COLO668 (cell line): ENCODE measurements around the gene SHFL.

ENCODE experiments used
- DNase-seq: peaks from one replicate; lab custom pipeline; 2025; ENCODE audit not compliant: unreplicated experiment; lab: John Stamatoyannopoulos, UW

Gene SHFL

DNA sequence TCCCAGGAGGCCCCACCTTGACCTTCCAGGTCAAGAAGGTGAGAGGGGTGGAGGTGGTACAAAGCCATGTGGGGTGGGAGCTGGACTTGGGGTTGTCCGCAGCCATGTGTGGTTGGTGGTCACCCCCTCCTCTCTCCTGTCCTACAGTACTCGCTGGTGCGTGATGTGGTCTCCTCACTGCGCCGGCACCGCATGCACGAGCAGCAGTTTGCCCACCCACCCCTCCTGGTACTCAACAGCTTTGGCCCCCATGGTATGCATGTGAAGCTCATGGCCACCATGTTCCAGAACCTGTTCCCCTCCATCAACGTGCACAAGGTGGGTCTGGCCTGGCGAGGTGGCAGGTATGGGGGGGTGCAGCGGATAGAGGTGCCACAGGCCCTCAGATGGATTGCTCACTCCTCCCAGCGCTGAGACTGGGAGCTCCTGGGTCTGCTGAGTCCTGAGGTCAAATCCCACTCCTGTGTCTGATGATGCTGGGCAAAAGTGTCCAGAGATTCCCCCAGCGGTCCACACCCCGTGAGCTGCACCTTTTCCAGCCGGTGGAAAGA is 21.8 kb downstream of the SHFL start:
- DNase-seq, result no peak

DNA sequence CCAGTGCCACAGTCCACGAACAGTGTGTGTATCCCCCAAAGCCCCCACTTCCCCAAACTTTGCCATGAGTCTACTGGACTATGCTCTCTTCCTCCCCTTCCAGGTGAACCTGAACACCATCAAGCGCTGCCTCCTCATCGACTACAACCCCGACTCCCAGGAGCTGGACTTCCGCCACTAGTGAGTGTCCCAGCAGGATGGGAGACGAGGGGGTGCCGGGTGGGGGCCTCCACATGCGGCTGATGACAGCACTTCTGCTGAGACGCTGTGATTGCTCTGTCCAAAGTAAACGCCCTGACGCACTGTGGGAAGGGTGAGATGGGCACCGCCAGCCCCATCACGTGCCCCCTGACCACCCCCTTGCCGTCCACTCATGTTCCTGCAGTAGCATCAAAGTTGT is 23.4 kb downstream of the SHFL start:
- no peak for DNase-seq

DNA sequence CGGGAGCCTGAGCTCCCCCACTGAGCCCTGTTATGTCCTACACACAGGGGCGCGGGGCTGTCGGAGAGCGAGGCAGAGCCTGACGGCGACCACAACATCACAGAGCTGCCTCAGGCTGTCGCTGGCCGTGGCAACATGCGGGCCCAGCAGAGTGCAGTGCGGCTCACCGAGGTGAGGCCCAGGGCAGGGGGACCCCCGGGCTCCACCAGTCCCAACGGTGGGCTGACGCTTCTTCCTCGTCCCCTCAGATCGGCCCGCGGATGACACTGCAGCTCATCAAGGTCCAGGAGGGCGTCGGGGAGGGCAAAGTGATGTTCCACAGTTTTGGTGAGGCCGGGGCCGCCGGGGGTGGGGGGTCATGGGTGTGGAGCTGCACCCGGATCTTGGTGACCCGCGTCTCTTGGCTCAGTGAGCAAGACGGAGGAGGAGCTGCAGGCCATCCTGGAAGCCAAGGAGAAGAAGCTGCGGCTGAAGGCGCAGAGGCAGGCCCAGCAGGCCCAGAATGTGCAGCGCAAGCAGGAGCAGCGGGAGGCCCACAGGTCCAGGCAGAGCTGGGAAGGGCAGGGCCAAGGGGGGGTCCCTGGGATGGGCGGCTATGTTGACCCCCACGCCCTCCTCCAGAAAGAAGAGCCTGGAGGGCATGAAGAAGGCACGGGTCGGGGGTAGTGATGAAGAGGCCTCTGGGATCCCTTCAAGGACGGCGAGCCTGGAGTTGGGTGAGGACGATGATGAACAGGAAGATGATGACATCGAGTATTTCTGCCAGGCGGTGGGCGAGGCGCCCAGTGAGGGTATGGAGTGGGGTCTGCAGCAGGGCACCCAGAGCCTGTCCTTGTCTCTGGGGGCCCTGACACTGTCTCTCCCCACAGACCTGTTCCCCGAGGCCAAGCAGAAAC is 24.2 kb downstream of the SHFL start:
- no peak for DNase-seq

DNA sequence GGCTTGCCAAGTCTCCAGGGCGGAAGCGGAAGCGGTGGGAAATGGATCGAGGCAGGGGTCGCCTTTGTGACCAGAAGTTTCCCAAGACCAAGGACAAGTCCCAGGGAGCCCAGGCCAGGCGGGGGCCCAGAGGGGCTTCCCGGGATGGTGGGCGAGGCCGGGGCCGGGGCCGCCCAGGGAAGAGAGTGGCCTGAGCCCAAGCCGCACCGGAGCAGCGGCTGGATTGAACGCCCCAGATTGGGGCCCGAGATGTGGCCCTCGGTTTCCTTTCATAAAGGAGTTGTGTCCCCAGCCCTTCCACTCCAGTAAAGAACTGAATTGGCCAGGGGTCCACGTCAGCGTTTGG is 24.8 kb downstream of the SHFL start:
- no peak for DNase-seq

DNA sequence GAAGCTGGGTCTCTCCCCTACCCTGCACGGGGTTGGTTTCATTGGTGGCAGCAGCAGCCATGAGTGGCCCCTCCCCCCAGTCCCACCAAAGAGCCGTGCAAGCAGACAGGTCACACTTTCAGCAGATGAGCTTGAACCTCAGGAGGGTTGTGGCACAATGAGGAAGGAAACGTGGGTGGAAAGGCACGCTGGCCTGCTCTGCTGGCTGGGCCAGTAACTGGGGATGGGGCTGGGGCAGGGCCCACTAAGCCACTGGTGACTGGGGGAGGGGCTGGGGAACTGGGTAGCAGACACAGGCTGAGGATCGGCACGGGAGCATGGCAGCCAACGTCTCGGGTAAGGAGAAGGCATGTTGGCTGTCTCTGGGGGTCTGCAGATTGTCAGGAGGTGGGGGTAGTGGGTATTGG is 25.3 kb downstream of the SHFL start, which contains the start of gene P2RY11:
TSS of gene P2RY11 (plus strand) at position 289 of the 407 bp plus-strand sequence. CDS start at position 318, 29 bp downstream.
- no peak for DNase-seq

DNA sequence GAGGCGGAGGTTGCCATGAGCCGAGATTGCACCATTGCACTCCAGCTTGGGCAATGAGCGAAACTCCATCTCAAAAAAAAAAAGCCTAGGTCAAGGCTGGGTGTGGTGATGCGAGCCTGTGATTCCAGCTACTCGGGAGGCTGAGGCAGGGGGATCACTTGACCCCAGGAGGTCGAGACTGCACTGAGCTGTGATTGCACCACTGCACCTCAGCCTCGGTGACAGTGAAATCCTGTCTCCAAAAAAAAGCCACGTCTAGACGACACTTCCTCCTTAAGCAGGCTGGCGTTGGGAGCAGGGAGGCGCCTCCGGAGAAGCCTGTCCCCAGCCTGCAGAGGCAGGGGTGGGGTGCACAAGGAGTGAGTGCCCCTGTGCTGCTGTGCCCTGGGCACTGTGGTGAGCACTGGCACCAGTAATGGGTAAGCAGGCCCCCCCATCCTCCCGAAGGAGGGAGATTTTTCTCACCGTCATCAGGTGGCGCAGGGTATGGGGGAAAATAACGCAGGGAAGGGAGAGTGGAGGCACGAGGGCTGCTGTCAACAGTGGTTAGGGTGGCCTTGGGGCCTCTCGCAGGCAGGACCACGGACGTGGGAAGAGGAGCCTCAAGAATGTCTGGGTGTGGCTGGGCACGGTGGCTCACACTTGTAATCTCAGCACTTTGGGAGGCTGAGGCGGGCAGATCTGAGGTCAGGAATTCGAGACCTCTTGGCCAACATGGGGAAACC is 26.1 kb downstream of the SHFL start:
- DNase-seq, result no peak

DNA sequence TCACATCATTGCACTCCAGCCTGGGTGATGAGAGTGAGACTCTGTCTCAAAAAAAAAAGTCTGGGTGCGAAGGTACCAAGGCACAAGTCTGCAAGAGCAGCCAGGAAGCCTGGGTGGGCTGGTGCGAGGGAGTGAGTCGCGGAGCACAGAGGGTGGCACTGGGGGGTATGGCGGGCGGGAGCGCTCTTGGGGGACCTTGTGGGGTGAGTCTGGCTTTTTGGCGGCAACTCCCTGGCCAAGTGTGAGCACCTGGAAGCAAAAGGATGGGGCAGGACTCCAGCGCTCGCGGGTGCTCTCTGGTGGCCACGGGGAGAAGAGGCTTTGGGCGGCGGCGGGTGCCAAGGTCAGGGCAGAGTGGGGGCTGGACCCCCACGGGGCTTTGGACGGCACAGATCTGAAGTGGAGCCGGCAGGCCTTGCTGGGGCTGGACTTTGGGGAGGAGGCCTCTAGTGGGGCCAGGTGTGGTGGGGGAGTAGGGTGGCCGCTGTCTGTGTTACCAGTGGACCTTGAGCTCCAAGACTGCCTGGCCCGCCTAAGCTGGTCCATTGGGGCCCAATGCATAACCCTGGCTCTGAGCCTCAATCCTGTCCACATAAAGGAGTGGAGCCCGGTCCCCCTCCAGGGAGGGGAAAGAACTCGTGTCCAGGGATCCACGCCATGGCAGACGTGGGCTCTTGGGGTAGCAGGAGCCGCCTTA is 26.9 kb downstream of the SHFL start:
- DNase-seq, result peak; percentile 52

DNA sequence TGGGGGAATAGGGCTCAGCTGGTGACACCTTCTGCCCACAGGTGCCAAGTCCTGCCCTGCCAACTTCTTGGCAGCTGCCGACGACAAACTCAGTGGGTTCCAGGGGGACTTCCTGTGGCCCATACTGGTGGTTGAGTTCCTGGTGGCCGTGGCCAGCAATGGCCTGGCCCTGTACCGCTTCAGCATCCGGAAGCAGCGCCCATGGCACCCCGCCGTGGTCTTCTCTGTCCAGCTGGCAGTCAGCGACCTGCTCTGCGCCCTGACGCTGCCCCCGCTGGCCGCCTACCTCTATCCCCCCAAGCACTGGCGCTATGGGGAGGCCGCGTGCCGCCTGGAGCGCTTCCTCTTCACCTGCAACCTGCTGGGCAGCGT is 27.5 kb downstream of the SHFL start:
- DNase-seq, result peak; percentile 35

DNA sequence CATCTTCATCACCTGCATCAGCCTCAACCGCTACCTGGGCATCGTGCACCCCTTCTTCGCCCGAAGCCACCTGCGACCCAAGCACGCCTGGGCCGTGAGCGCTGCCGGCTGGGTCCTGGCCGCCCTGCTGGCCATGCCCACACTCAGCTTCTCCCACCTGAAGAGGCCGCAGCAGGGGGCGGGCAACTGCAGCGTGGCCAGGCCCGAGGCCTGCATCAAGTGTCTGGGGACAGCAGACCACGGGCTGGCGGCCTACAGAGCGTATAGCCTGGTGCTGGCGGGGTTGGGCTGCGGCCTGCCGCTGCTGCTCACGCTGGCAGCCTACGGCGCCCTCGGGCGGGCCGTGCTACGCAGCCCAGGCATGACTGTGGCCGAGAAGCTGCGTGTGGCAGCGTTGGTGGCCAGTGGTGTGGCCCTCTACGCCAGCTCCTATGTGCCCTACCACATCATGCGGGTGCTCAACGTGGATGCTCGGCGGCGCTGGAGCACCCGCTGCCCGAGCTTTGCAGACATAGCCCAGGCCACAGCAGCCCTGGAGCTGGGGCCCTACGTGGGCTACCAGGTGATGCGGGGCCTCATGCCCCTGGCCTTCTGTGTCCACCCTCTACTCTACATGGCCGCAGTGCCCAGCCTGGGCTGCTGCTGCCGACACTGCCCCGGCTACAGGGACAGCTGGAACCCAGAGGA is 28.0 kb downstream of the SHFL start:
- no peak for DNase-seq

DNA sequence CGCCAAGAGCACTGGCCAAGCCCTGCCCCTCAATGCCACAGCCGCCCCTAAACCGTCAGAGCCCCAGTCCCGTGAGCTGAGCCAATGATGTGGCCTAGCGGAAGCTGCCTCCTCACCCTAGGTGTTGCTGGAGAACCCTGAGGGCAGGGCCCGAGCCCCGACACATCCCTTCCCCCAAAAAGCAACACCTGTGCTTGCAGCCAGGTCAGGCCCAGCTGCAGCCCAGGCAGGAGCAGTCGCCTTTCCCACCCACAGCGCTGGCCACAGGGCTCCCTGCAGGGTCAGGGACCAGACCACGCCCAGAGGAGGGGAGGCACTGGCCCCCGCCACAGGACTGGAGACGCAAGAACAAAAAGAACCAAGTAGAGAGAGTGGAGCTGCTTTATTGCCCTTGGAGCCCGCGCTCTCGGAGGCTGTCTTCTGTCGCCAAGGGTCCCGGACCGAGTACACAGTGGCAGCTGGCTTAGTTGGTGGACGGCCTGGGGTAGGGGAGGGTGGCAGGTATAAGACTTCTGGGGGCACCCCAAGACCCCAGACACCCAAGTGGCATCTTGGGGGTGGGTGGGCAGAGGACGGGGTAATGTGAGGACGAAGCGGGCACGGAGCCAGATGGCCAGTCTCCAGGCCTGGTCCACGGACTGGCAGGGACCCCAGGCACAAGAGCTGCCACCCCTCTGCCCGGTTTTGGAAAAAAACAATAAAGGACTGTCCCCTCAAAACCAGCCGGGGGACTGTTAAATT is 28.7 kb downstream of the SHFL start:
- DNase-seq, result no peak

DNA sequence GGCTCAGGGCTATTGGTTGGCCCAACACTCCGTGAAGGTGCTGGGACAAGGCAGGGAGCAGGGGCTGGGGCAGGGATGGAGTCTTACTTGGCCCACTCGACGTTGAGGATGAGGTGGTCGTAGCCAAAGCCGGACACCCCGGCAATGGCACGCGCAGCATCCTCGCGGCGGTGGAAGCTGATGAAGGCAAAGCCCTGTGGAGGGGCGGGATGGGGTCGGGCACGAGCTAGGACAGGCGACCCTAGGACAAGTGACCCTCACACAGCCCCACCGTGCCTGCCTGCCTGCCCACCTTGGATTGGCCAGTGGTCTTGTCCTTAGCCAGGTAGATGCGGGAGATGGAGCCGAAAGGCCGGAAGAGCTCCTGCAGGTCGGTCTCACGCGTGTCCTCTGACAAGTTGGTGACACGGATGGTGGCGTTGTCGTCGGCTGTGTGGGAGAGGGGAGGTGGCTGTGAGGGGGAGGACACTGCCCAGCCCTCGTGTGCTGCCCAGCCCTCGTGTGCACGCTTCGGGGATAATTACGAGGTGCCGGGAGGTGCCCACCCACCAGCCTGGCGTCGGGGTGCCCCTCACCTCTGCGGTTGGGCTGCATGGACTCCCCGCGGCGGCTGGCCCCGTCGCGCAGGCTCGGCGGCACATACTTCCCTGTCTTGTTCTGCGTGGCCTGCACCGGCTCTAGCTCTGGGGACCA is 29.4 kb downstream of the SHFL start:
- no peak for DNase-seq

DNA sequence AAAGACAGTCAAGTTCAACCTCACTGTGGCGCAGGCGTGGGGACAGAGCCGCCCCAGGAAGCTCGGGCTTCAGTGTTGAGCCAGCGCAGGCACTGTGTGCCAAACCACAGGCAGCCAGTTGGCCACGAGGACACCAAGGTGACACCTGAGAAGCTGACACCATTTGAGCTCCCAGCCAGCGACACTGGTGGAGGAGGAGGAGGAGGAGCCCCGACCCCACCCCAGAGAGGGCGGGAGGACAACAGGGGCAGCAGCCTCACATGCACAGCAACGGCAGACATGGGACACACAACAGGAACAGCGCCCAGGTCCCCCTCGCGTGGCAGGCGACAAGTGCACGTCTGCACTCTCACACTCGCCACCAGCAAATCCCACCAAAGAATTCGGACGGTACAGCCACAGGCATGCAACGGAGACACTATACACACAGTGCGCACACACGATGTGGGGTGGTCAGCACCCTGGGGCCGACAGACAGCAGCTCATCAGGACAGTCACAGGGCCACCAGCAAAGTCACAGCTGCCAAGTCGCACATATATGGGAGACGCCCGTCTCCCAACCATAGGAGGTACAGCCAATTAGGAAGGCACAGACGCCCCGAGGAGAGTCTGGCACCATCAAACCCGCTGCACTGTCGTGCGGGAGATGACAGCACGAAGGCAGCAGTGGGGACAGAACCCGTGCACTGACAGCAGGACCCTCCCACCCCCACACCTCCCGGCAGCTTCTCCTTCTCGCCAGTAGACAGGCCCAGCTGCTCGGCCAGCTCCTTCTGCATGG is 30.2 kb downstream of the SHFL start:
- no peak for DNase-seq

DNA sequence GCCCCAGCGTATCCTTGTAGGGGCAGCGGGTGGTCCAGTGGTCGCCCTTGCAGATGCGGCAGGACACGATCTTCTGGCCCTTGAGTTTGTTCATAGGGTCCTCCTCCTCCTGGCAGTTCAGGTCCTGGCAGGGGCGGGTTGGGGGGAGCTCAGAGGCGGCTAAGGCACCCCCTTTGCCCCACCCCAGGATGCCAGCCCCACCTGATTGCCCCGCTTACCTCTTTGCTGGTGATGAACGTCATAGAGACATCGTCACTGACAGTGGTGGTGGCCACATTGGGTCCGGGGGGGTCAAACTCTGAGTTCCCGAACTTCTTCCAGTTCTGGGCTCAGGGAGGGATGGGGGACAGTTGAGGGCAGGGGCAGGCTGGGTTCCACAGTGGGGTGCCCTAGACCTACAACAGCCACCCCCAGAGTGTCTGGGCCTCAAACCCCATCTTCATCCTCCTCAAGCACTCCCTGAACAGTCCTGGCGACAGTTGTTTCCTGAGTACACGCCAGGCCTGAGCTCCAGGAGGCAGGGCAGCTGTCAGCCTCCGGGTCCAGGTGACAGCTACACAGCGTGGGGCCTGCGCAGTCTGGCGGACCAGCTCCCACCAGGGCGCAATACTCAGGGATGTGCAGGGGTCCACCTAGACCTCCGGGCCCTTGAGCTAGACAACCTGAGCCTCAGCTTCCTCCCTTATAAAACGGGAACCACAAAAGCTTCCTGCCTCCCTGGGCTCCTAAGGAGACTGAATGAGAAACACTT is 30.9 kb downstream of the SHFL start:
- no peak for DNase-seq

DNA sequence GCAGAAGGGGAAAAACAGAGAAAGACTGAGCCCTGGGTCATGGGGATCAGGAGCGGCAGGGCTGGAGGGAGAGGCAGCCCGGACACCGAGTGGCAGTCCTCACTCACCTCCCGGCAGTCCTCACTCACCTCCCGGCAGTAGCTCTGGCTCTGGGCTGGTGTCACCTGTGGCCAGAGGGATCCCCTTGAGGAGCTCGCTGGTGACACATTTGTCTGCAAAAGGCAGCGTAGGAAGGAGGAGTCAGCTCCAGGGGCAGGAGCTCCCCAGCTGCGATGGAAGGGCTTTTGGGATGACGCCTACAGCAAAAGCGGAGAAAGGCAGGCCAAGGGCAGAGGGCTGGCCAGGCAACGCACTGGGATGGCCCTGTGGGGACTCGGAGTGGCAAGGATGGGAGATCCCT is 32.8 kb downstream of the SHFL start:
- DNase-seq, result no peak

DNA sequence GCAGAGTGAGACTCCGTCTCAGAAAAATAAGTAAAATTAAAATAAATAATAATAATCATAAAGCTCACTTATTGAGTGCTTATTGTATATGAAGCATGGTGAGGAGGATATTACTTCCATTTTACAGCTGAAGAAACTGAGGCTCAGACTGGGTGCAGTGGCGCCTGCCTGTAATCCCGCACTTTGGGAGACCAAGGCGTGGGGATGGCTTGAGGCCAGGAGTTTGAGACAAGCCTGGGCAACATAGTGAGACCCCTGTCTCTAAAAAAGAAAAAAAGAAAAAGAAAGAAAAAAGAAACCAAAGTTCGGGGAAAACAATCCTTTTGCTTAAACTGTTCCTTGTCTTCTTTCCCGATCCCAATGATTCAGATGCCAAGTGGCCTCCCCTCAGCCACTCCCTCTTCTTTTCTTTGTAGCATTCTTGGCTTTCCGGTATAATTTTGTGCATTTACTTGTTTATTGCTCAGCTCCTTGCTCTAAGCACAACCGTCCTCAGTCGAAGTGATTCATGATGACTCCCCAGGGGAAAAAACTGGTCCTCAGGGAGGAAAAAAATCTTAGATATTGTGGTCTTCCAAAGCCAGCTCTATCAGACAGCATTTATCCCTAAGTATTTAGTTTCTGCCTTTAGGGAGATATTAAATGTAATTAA is 34.5 kb downstream of the SHFL start:
- DNase-seq, result no peak

DNA sequence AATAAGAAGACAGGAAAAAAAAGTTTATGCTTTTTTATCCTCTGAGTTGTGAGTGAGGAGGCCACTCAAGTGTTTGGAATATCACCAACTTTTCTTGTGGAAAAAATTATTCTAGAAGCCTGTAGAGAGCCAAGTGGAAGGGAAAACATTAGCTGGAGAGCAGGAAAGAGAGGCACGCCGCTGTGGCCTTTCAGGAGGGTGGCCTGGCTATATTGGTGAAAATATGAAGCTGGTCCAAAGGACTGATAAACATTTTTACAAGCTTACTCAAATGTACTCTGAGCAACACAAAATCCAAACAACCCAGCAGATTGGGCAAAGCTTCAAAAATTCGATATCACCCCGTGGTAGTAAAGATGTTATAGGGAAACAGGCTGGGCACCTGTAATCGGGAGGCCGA is 35.9 kb downstream of the SHFL start:
- DNase-seq, result no peak

DNA sequence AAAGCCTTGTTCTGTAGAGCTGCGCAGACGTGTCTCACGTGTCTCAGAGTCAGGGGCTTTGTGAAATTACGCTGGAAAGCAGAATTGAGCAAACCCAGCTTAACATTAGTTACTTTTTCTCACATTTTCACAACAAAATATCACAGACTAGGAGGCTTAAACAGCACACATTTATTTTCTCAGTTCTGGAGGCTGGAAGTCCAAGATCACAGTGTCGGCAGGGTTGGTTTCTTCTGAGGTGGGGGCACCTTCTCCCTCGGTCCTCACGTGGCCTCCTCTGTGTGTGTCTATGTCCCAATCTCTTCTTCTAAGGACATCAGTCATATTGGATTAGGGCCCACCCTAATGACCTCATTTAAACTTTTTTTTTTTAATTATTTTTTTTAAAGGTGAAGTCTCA is 38.3 kb downstream of the SHFL start:
- no peak for DNase-seq

DNA sequence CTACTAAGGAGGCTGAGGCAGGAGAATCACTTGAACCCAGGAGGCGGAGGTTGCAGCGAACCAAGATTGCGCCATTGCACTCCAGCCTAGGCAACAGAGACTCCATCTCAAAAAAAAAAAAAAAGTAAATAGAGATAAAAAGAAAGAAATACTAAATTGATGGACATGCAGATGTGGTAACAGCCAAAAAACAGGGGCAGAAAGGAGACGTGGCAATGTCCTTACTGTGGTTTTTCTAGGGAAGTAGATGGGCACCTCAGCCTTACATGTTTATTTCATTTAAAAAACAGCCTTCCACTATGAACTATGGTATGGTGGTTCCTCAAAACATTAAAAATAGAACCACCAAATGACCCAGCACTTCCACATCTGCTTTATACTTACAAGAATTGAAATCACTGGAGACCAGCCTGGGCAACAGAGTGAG is 40.1 kb downstream of the SHFL start:
- DNase-seq, result no peak
